PC-3 (cell line): ENCODE measurements around the gene TAS2R14.

Experiments
- CTCF ChIP-seq: fragments of 300-600 bp; sonication (generic); conservative IDR thresholded peaks from 2 replicates; pipeline ENCODE4 v1.5.1; 2017; ENCODE audit warnings: antibody characterized with exemption, low read depth, mild to moderate bottlenecking, low read length
- EZH2 ChIP-seq: fragments of 300-600 bp; sonication (generic); IDR thresholded peaks from one replicate; pipeline ENCODE4 v1.6.1; 2017; ENCODE audit warnings: antibody characterized with exemption, mild to moderate bottlenecking, low read length; ENCODE audit not compliant: unreplicated experiment
- EZH2phosphoT487 ChIP-seq: fragments of 300-600 bp; sonication (generic); IDR thresholded peaks from 2 replicates; pipeline ENCODE4 v1.6.1; 2018; ENCODE audit warnings: mild to moderate bottlenecking, antibody characterized with exemption, low read length, borderline replicate concordance

DNA sequence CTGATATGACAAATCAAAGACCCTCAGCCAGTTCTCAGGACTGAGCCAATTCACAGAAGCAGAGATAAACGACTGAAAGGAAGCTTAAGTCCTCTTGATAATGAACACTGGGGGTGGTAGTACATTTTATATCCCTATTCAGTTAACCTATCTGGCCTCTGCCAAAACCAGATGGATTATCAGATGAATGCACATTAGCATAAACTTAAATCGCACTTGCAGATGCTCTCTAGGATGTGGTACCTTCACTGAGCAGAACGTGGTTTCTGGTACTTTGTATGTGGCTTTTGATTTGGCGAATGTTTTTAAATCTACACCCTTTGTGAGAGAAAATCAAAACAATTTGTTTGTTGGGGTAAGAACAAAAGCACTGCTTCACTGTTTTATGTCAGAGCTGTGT lies 21.1 kb upstream of the TAS2R14 start:
- TF ChIP-seq CTCF = no peak
- TF ChIP-seq EZH2 = no peak
- TF ChIP-seq EZH2phosphoT487 = no peak
